Retinal pigment epithelial cell (primary cell): Measurements from ENCODE around the gene PLLP.
"Not testable (repeated sequence)": the region's sequence is repeated elsewhere in the genome, so short reads cannot be mapped to it uniquely, and the experiment has no call there.

ENCODE experiments used
- DNase-seq: peaks from one replicate; pipeline ENCODE4 v3.0.0-alpha.2; 2010; ENCODE audit warnings: low read depth
- H3K4me3 ChIP-seq: 2 replicates; pipeline ENCODE4 v1.5.1; 2011; ENCODE audit warnings: mild to moderate bottlenecking, low read length, control low read depth, moderate library complexity
- CTCF ChIP-seq: conservative IDR thresholded peaks from 2 replicates; pipeline ENCODE4 v1.5.1; 2011; ENCODE audit warnings: low read depth, low read length, control low read depth, inconsistent platforms

The PLLP gene

GRCh38 chr16:57273359-57273758 is 11.1 kb downstream of the PLLP start:
- no peak overlapping the region for H3K4me3 ChIP-seq
- no peak for DNase-seq
- TF ChIP-seq CTCF: no peak

GRCh38 chr16:57271867-57272495 is 12.5 kb downstream of the PLLP start:
- no peak for DNase-seq
- H3K4me3 ChIP-seq: no peak overlapping the region
- TF ChIP-seq CTCF: no peak

- no peak overlapping the region for H3K4me3 ChIP-seq
- DNase-seq: no peak
- no peak for TF ChIP-seq CTCF
Observed at GRCh38 chr16:57271063-57271345, 13.5 kb downstream of the PLLP start.

GRCh38 chr16:57270221-57271062 is 14.0 kb downstream of the PLLP start:
- no peak for TF ChIP-seq CTCF
- no peak for DNase-seq
- no peak overlapping the region for H3K4me3 ChIP-seq

GRCh38 chr16:57268804-57269800 is 15.4 kb downstream of the PLLP start:
- no peak for TF ChIP-seq CTCF
- DNase-seq: no peak
- H3K4me3 ChIP-seq: no peak overlapping the region

GRCh38 chr16:57267343-57267742 is 17.1 kb downstream of the PLLP start:
- H3K4me3 ChIP-seq, DNase-seq: not testable (repeated sequence)

GRCh38 chr16:57266531-57267260 is 17.8 kb downstream of the PLLP start:
- no peak for TF ChIP-seq CTCF
- no peak overlapping the region for H3K4me3 ChIP-seq
- no peak for DNase-seq
